ENCODE data around the gene LRRC25. TPM values are rescaled to one million over a fixed set of nuclear protein-coding genes. Genes with fewer than 3 reads are reported as not detected.

Gene LRRC25
- total and polyA plus RNA-seq, 11 donors, result 0.83 to 33.0 (median 2.8) TPM

- Histone ChIP-seq H3K27me3 (peaks cover 0 to 18% (median 0%) of the 10 kb centered on the region in 9 donors), H3K4me3 (no peak overlapping the region), H3K36me3 (peaks cover 0 to 7% (median 0%) of the 10 kb centered on the region in 9 donors), H3K27ac (peak overlapping the region in 1 of 12 donors; percentile 74), H3K9me3 (no peaks in the 10 kb centered on the region), H3K4me1 (peaks cover 0 to 53% (median 0%) of the 10 kb centered on the region in 12 donors)
- TF ChIP-seq POLR2A (IDR thresholded peaks at IDR 0.05), result no peak
- TF ChIP-seq CTCF (IDR thresholded peaks at IDR 0.05), result no peak
- peak in 2 of 4 donors; percentile 32 to 49 for ATAC-seq
- WGBS, 4 donors, result 49 to 59% (median 57%) methylated on average over 6 of the region's 6 CpGs
- intact Hi-C loops (cut with DNase I), result loop anchor here in 1 of 10 donors (10.0 kb wide), 1 partner anchor 124 kb away; the partner anchor contains the start of gene IQCN
- DNase-seq, result peak in 3 of 5 donors; percentile 28 to 61 (median 50)
These were observed 1.6 kb upstream of the LRRC25 start for GRCh38 chr19:18399008-18399407.

- TF ChIP-seq POLR2A (IDR thresholded peaks at IDR 0.05), result no peak
- no peak for TF ChIP-seq CTCF (IDR thresholded peaks at IDR 0.05)
- intact Hi-C loops (cut with DNase I), result loop anchor here in 1 of 10 donors (10.0 kb wide), 1 partner anchor 122 kb away; the partner anchor contains the start of gene IQCN
- peak in 2 of 4 donors; percentile 8 to 31 for ATAC-seq
- Histone ChIP-seq H3K4me1 (peaks cover 0 to 50% (median 0%) of the 10 kb centered on the region in 12 donors), H3K36me3 (peaks cover 0 to 11% (median 0%) of the 10 kb centered on the region in 9 donors), H3K9me3 (no peaks in the 10 kb centered on the region), H3K27me3 (peaks cover 0 to 18% (median 0%) of the 10 kb centered on the region in 9 donors), H3K27ac (peak overlapping the region in 3 of 12 donors; percentile 9 to 85 (median 25)), H3K4me3 (peak overlapping the region in 10 of 12 donors; percentile 9 to 66 (median 42))
- WGBS, 4 donors, result 62 to 73% (median 64%) methylated on average over 30 to 37 of the region's 37 CpGs
- no peak for DNase-seq
These were observed 766 bp downstream of the LRRC25 start for GRCh38 chr19:18396471-18397241.

GRCh38 chr19:18393836-18394235 is 3.6 kb downstream of the LRRC25 start:
- Histone ChIP-seq H3K4me3 (peak overlapping the region in 4 of 12 donors; percentile 10 to 66 (median 26)), H3K9me3 (peaks cover 0 to 4% (median 0%) of the 10 kb centered on the region in 12 donors), H3K27me3 (peaks cover 0 to 18% (median 0%) of the 10 kb centered on the region in 9 donors), H3K27ac (peak overlapping the region in 3 of 12 donors; percentile 13 to 76 (median 41)), H3K36me3 (peaks cover 0 to 33% (median 0%) of the 10 kb centered on the region in 9 donors), H3K4me1 (peaks cover 0 to 31% (median 0%) of the 10 kb centered on the region in 12 donors)
- TF ChIP-seq POLR2A (IDR thresholded peaks at IDR 0.05) (no peak), CTCF (IDR thresholded peaks at IDR 0.05) (no peak)
- ATAC-seq, result peak in 3 of 4 donors; percentile 22 to 44 (median 33)
- peak in 4 of 5 donors; percentile 44 to 83 (median 63) for DNase-seq
- 63 to 70% (median 63%) methylated on average over 7 of the region's 7 CpGs for WGBS, 4 donors
- intact Hi-C loops (cut with DNase I), result loop anchor here in 3 of 10 donors (5.0 to 10.0 kb wide), 2 partner anchors 37 to 119 kb away; partner anchors contain the start of gene IQCN (in 1 of the 3)

- H3K36me3 ChIP-seq, result peaks cover 0 to 35% (median 0%) of the 10 kb centered on the region in 9 donors
- DNase-seq (no peak), ATAC-seq (no peak)
- peak overlapping the region in 3 of 12 donors; percentile 4 to 76 (median 28) for H3K27ac ChIP-seq
- H3K4me1 ChIP-seq, result peaks cover 0 to 31% (median 8%) of the 10 kb centered on the region in 12 donors
- WGBS, 4 donors, result 77 to 84% (median 81%) methylated on average over 5 of the region's 5 CpGs
- TF ChIP-seq CTCF (IDR thresholded peaks at IDR 0.05) (no peak), POLR2A (IDR thresholded peaks at IDR 0.05) (no peak)
- peaks cover 0 to 14% (median 0%) of the 10 kb centered on the region in 9 donors for H3K27me3 ChIP-seq
- intact Hi-C loops (cut with DNase I), result loop anchor here in 3 of 10 donors (5.0 to 10.0 kb wide), 2 partner anchors 36 to 118 kb away; partner anchors contain the start of gene IQCN (in 1 of the 3)
- peak overlapping the region in 4 of 12 donors; percentile 2 to 66 (median 20) for H3K4me3 ChIP-seq
- peaks cover 0 to 4% (median 0%) of the 10 kb centered on the region in 12 donors for H3K9me3 ChIP-seq
These were observed 4.5 kb downstream of the LRRC25 start for GRCh38 chr19:18392926-18393325.

Measured in heart left ventricle (tissue), 16 donors.